ENCODE measurements around the gene RYR1.
"Not testable (repeated sequence)": the region's sequence is repeated elsewhere in the genome, so short reads cannot be mapped to it uniquely, and the experiment has no call there.

DNA sequence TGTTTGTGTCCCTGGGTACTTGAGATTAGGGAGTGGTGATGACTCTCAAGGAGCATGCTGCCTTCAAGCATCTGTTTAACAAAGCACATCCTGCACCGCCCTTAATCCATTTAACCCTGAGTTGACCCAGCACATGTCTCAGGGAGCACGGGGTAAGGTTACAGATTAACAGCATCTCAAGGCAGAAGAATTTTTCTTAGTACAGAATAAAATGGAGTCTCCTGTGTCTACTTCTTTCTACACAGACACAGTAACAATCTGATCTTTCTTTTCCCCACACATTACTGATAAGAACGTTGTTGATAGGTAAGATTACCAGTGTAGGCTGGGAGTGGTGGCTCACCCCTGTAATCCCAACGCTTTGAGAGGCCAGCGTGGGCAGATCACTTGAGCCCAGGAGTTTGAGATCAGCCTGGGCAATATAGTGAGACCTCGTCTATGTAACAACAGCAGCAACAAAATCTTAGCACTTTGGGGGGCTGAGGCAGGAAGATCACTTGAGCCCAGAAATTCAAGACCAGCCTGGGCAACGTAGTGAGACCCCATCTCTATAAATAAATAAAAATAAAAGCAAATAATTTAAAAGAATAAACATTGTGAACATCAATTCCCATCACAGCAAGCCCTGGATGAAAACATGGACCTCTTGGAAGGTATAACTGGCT, 198.5 kb downstream of the RYR1 start:
- TF ChIP-seq CTCF, POLR2AphosphoS5 (IDR thresholded peaks at IDR 0.05): not testable (repeated sequence)
